GM12875 (cell line): ENCODE measurements around the gene PRKCB.

Experiments used
- H3K4me3 ChIP-seq: one replicate; pipeline ENCODE4 v1.5.1; 2011; ENCODE audit warnings: low read depth, low read length, control low read depth
- TF ChIP-seq, protein P1 (sequence below): IDR thresholded peaks from 2 replicates; pipeline ENCODE4 v1.5.1; 2011; ENCODE audit warnings: low read depth, mild to moderate bottlenecking, control low read depth, inconsistent platforms, low read length, moderate library complexity, borderline replicate concordance; ENCODE audit not compliant: insufficient read depth

Gene PRKCB

GRCh38 chr16:24139282-24139681 lies 303.5 kb downstream of the PRKCB start:
- no peak overlapping the region for H3K4me3 ChIP-seq
- TF ChIP-seq, protein P1, sequence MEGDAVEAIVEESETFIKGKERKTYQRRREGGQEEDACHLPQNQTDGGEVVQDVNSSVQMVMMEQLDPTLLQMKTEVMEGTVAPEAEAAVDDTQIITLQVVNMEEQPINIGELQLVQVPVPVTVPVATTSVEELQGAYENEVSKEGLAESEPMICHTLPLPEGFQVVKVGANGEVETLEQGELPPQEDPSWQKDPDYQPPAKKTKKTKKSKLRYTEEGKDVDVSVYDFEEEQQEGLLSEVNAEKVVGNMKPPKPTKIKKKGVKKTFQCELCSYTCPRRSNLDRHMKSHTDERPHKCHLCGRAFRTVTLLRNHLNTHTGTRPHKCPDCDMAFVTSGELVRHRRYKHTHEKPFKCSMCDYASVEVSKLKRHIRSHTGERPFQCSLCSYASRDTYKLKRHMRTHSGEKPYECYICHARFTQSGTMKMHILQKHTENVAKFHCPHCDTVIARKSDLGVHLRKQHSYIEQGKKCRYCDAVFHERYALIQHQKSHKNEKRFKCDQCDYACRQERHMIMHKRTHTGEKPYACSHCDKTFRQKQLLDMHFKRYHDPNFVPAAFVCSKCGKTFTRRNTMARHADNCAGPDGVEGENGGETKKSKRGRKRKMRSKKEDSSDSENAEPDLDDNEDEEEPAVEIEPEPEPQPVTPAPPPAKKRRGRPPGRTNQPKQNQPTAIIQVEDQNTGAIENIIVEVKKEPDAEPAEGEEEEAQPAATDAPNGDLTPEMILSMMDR: no peak

- H3K4me3 ChIP-seq: no peak overlapping the region
- TF ChIP-seq, protein P1: no peak
These were observed 304.9 kb downstream of the PRKCB start for GRCh38 chr16:24140730-24141129.

GRCh38 chr16:24141466-24141865 lies 305.7 kb downstream of the PRKCB start:
- TF ChIP-seq, protein P1: no peak
- no peak overlapping the region for H3K4me3 ChIP-seq

- H3K4me3 ChIP-seq: no peak overlapping the region
- TF ChIP-seq, protein P1: no peak
These were observed 306.1 kb downstream of the PRKCB start for GRCh38 chr16:24141917-24142316.

- H3K4me3 ChIP-seq: no peak overlapping the region
- TF ChIP-seq, protein P1: no peak
These were observed 310.1 kb downstream of the PRKCB start for GRCh38 chr16:24145927-24146326.

GRCh38 chr16:24146518-24146917 lies 310.7 kb downstream of the PRKCB start:
- H3K4me3 ChIP-seq: no peak overlapping the region
- TF ChIP-seq, protein P1: no peak

DNA sequence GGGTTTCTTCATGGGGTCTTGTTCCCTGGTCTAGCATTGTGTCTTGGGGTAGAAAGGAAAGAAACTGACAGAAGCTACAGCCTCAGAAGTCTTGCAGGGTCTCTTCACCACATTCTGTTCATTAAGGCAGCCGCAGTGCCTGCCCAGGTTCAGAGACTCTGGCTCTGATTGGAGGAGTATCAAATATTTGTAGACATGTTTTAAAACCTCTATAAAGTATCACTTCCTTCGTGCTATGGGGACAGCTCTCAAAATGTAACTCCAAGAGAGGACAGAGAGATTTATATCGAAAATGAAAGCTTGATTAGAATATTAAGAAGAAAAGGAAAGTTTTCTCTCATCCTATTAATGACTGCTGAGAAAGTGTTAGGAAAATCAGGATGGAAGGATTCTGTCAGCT lies 313.3 kb downstream of the PRKCB start:
- TF ChIP-seq, protein P1: no peak
- H3K4me3 ChIP-seq: no peak overlapping the region
